DMS53 treated with DMSO at 0.1 percent for 48 hours (cell line): Measurements from ENCODE around the gene TRERF1.
"Not testable (repeated sequence)": the region's sequence is repeated elsewhere in the genome, so short reads cannot be mapped to it uniquely, and the experiment has no call there.

Source experiments
- DNase-seq: peaks from one replicate; lab custom pipeline; 2025; ENCODE audit not compliant: unreplicated experiment; lab: John Stamatoyannopoulos, UW

The TRERF1 gene

DNA sequence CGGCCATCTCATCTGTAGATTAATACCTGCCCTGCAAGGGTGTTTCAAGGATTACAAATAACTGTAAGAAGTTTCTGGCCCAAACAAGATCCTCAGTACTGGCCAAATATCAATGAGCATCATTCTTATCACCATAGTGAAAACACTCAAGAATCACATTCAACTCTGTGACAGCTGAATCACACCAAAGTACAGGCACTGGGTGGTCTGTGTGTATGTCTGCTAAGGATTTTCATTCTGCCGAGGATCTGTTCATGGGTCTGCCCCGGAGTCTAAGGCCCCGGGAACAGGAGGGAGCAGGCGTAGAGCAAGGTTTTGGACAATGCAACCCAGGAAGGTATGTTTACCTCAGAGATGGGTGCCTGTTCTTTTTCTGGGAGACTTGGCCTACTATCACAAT lies 110.5 kb downstream of the TRERF1 start:
- no peak for DNase-seq

DNA sequence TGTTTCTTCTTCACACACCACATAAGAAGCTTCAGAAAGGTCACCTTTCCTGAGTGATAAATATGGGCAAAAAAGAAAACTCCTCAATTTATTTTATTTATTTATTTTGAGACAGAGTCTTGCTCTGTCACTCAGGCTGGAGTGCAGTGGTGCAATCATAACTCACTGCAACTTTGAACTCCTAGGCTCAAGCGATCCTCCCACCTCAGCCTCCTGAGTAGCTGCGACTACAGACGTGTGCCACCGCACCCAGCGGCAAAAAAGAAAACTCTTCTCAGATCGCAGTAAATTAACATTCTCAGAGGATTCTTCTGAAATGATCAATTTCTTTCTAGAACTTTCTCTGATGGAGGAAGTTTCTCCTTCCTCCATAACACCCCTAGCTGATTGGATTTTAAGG lies 111.2 kb downstream of the TRERF1 start:
- no peak for DNase-seq

DNA sequence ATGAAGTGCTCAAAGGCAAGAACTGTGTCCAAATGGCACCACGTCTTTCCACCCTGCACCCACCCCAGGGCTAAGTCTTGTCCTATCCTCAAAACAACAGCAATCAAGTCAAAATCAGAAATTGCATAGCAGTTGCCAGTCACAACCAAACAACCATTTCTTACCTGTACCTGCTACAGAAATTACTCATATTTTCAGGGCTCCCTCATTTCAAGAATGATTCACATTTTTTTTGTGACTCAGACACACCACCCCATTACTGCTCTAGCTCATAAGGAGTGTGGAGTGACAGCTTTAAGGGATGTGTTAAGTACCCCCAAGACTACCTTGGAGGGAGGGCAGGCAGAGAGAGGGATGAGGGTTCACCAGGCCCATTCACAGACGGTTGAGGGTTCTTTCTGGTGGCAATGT lies 111.7 kb downstream of the TRERF1 start:
- DNase-seq: no peak

DNA sequence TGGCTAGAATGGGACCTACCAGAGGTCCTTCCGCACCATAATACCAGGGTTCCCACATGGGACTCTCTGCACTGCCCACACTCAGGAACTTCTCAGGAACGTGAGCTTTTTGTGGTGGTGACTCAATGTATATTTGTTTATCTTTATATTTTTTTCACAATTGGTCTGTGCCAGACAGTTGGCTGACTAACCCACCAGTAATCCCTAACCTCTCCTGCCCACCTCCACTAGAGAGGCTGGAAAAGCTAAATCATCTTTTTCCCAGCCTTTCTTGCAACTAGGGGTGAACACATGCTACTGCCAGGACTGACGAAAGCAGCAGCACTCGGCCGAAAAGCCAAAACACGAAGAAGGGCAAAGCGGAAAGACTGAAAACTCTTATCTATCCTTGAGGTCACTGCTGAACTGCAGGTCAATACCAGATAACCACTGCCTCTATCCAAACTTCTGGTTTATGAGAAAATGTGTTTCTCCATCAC lies 112.9 kb downstream of the TRERF1 start:
- DNase-seq: no peak

DNA sequence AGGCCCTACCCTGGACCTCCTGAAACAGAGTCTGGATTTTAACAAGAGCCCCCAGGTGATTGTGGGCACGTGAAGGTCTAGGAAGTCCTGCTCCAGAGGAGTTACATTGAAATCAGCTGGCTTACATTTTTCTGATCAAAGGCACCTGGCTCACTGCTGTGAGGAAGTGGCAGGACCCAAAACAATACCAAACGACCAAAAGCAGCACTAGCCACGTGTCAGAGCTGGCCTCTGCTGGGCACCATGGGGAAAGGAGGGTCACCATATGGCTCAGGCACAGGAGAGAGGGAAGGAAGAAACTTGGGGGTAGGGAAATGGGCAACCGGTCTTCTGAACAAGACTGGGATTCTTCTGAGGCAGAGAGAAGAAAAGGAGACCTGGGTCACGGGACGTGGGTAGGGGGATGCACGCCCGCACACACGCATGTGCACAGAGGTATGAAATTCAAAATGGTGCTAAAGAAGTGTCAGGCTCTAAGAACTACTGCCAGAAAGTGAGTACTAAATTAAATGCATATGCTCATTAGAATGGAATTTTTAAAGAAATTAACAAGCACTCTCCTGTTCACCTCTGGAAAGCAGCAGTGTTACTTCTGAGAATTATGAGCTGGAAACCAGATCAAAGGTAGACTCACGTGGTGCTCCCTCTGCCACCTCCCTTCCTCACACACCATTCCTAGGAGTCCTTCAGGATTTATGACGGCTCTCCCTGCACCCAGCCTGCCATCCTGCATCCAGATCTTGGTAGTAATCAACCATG lies 113.6 kb downstream of the TRERF1 start:
- DNase-seq: no peak

DNA sequence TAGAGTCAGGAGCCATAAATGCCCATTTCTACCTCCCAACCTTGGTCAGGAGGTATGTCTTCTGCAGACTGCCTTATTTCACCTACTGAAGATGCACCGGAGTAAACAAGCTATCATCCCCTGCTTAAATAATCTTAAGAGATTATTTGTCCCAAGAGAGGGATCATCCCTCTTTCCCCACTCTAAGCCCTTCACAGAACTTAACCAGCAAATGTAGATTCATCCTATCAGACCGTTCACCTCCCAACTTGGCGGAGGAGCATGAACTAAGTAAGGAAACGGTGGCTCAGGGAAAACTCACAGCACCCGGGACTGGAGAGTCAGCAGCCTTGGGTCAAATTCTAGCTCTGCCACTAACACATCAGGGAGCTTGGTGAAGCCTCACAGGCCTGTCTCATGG lies 115.3 kb downstream of the TRERF1 start:
- DNase-seq: no peak

DNA sequence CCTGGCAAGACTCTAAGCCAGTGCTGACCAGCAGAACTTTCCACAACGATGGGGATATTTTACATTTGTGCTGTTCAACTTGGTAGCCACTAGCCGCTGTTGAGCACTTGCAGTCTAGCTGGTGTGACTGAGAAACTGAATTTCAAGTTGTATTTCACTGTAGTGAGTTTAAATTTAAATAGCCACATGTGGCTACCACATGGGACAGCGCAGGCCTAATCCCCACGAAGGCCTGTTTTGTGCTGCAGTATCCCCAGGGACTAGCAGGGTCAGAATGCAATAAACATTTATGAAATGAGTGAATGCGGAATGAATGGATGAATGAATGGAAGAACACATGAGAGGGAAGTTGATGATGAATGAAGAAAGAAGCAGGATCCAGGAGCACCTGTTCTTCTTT lies 115.8 kb downstream of the TRERF1 start:
- DNase-seq: no peak

DNA sequence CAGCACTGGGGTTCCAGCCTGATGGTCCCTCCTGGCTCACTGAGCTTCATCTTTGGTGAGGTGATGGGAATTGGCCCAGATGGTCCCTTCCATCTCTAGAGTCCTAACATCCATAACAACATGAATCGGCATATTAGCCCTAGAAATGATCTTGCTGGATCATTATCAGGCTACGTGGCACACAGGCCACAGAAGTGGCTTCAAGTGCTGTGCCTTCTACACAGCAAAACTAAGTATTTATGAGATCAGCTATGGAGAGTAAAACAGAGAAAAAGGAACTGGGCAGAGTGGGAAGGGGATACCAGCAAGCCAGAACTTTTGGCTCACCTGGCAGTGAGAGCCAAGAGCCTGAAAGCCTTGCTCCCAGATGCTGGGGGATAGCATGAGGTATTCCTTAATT lies 116.9 kb downstream of the TRERF1 start:
- DNase-seq: no peak

DNA sequence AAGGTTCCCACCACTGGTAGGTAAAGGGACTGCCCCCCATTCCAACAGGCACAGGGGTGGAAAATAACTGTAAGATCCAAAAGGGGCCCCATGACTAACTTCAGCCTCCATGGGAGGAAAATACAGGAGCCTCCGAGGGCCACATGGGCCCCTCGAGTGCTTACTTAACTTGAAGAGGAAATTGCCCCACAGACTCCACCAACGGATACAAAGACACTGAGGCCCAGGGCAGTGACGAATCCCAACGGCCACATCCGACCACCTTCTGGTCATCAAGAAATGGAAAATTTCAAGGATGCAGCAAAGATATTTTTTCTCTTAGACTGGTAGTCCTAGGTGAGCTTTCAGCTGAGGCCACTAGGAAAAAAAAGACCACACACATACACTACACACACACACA lies 118.1 kb downstream of the TRERF1 start:
- DNase-seq: no peak

DNA sequence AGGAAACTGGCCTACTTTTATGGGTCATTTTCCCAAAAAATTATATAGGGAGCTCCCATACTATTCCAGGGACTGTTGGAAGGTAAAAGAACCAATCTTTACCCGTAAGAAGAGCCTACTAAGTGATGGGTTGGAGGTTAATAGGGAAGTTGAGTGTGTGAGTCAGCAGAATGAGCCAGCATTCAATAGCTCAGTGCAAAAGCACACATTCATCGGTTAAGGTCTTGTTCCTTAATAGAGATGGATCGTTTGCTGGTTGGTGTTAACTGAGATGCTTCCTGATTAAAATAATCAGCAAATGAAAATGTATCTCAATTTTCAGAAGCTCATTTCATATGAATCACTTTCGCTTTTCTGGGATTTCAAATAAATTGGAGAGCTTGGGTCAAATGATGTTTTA lies 118.8 kb downstream of the TRERF1 start:
- DNase-seq: no peak

DNA sequence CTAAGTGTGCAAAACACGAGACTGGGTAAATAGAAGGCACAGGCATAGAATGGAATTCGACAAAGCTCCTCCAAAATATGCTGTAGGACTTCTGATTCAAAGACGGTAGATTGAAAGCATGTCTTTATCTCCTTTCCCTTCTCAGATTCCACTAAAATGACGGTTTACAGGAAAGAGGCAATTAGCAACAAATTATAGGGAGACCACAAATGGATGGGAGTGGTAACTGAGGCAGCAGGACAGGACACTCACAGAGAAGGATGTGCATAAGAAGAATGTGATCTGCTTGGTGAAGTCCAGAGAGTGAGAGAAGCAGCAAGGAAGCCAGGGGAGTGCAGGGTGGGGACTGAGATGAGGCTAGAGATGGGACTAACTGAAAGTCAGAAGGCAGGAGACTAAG lies 120.7 kb downstream of the TRERF1 start:
- no peak for DNase-seq

DNA sequence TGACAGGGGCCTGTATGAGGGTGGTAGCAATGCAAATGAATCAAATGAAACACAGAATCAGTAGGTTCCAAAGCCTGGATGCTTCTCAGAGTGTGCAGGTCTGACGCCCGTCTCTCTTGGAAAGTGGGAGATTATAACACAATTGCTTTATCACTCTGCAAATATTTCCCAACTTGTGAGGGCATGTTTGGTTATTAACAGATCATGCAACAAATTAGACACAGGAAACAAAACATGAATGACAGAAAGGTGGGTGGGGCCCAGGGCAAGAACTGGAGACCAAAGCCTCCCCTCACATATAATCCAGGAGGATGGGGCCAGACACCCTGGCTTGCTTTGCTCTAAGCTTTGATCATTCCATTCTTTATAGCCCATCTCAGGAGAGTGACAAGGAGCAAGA lies 125.5 kb downstream of the TRERF1 start:
- no peak for DNase-seq

DNA sequence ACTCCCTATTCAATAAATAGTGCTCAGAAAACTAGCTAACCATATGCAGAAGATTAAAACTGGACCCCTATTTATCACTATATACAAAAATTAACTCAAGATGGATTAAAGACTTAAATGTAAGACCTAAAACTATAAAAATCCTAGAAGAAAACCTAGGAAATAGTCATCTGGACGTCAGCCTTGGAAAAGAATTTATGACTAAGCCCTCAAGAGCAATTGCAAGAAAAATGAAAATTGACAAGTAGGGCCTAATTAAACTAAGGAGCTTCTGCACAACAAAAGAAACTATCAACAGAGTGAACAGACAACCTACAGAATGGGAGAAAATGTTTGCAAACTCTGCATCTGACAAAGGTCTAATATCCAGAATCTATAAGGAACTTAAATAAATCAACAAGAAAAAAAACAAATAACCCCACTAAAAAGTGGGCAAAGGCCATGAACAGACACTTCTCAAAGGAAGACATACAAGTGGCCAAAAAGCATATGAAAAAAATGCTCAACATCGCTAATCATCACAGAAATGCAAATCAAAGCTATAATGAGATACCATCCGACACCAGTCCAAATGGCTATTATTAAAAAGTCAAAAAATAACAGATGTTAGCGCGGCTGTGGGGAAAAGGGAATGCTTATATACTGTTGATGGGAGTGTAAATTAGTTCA lies 126.9 kb downstream of the TRERF1 start:
- not testable (repeated sequence) for DNase-seq

DNA sequence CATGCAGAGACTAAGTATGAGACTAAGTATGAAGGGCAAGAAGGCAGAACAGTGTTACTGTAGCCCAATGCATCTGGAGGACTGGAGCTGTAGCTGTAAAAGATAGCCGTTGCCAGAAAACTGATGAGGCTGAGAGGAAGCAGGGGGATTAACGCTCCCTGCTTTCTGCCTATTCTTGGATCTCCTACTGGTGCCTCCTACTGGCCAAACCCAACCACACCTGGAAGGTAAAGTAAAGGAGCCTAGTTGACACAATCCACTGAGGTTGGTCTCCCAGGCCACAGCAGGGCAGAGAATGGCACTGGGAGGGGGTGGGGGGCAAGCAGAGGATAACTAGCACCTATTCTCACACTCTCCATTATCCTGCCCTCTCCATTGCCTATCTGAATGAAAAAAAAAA lies 129.1 kb downstream of the TRERF1 start:
- DNase-seq: no peak

DNA sequence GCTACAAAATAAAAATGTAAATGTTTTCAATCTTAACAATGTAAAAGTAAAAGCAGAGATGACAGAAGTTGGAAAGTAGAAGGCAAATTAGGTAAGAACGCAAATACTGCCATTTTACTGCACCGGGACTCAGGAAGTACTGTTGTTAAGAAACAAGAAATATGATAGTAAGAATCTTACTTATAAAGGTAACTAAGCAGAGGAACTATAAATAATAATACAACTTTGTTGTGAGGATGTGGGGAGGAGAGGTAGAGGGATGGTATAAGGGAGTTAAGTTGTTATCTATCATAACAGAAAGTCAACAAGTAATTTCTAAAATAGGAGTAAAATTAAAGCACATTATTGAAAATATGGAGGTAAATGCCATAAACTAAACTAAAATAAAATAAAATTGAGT lies 129.8 kb downstream of the TRERF1 start:
- DNase-seq: no peak

DNA sequence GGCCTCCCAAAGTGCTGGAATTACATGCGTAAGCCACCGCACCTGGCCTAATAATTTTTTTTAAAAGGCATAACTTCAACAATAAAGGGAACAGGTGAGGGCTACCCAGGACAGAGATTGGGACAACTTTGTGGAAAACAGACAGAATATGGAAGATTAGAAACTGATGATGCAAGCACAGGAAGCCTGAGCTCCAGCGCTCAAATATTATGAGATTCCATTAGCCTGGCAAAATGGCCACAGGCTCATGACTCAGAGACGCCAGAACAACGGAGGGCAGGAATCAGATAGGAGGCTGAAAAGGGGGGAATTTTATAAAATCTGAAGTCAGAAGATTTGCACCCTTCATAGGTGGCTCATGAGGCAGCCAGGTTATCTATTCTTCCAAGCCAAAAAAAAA lies 131.0 kb downstream of the TRERF1 start:
- no peak for DNase-seq

DNA sequence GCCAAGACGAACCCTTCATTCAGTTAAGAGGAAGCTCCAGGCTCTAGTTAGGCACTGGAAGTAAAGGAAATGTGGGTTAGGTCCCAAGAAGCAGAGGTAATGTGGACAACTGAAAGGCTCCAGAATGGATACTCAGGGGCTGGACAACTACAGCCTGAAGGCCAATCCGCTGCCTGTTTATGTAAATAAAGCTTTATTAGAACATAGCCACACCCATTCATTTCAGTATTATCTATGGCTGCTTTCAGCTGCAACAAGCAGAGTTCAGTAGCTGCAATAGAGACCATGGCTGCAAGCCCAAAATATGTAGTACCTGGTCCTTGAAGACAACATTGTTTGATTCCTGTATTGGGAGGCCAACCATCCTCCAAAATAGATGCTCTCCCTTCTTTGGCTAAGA lies 133.2 kb downstream of the TRERF1 start:
- no peak for DNase-seq

DNA sequence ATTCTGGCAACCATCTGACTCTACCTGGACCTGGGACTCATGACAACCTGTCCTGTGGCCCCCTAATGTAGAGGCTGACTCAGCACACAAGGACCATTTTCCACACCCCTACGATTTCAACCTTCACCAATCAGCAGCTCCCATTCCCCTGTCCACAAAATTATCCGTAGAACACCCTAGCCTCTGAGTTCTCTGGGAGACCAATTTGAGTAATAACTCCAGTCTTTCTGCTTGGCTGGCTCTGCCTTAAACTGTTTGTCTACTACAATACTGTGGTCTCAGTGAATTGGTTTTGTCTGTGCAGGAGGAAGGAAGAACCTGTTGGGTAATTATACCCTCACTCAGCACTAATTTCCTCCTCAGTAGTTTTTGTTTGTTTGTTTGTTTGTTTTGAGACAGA lies 134.7 kb downstream of the TRERF1 start:
- no peak for DNase-seq

DNA sequence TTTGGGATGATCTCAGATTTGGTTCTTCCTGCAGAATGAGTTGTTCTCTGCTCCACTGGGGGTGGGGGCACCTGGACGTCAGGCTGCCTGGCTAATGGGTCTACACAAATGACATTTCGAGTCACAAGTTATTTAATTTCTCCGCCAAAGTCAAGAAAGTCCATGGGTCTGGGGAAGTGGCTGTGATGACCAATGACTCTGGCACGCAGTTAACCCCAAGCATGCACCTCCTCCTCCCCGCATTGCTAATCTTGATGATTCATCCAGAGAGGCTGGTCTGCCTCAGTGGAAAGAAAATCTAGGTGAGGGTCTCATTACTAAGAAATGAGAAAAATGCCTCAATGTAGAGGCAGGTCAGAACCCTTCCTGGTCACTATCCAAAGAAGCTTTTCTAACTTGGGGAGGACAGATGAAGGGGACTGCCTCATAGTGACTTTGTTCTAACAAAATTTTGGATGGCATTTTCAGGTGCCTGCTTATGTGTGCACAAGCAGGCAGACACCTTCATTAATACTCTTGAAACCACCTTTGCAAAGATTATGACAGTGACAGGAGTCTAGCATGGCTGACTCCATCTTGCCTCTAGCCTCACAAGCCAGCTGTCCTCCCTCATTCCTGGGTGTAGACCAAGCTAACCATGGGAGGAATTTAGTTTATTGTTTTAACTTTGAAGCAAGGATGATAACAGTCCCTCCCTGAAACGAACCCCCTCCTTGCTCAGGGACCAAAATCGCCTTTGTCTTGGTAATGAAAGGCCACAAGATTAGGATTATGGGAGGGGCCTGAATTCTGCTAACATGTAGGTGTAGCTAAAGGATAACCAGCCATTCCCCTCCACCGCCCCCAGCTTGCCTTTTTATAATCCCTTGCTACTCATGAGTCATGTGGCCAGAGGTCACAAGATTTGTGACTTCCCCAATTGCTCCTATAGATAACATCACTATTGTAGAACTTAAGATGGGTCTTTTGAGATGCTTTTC lies 135.4 kb downstream of the TRERF1 start:
- no peak for DNase-seq

DNA sequence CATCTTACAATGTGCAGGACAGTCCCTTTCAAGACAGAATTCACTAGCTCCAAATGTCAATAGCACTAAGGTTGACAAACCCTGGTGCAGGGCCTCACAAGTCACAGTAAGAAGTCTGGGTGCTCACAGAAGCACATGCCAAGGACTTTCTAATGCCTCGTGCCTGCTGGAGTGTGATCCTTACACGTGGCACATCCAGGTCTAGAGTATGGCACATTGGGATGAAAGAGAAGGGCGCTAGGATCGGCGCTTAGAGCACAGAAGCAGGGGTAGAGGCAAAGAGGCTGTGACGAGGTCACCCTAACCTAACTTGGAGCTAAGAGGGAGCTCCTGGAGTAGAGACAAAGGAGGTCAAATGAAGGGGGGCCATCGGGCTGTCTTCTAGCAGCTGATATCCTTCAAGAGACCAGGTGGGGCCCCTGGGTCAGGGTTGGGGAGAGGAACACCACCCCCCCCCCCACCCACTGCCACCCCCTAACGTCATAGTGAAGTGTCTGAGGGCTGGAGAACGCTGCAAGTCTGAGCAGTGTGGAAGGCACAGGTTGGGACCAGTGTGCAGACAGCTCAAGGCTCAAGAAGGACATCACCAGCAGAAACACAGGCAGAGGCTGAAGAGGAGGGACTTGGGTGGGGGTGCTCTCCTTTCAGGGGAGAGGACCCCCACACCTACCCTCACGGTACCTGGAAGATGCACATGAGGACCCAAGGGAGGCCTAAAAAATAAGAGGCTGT lies 136.3 kb downstream of the TRERF1 start:
- DNase-seq: no peak
